OCI-LY7 (cell line): ENCODE measurements around the gene STAMBPL1. TPM values are rescaled to one million over a fixed set of nuclear protein-coding genes. Genes with fewer than 3 reads are reported as not detected.

ENCODE experiments used
- BruUV-seq: library from RNA; stranded (reverse); fragments of 400-500 nt; replicated peaks from 2 replicates; lab custom pipeline; 2021; lab: Mats Ljungman, UMichigan
- CTCF ChIA-PET: fragments of 300-600 bp; sonication (Branson Sonifier 250); formaldehyde crosslinking; loops from one replicate; lab custom pipeline; 2022; ENCODE audit warnings: antibody characterized with exemption; ENCODE audit not compliant: unreplicated experiment; lab: Charles Lee
- POLR2A ChIA-PET: fragments of 300-600 bp; sonication (Branson Sonifier 250); formaldehyde crosslinking; loops from one replicate; lab custom pipeline; 2022; ENCODE audit warnings: antibody characterized with exemption; lab: Charles Lee
- DNase-seq: peaks from one replicate; pipeline ENCODE4 v3.0.0-alpha.2; 2015; ENCODE audit warnings: low spot score
- H2AFZ ChIP-seq: fragments of 200-600 bp; sonication (generic), shearing (Covaris generic); 2 replicates; pipeline ENCODE4 v1.6.1; 2014; ENCODE audit warnings: mild to moderate bottlenecking, antibody characterized with exemption, low read length, moderate library complexity
- H3K27ac ChIP-seq: fragments of 200-600 bp; sonication (generic); 2 replicates; pipeline ENCODE4 v1.5.1; 2014; ENCODE audit warnings: mixed run types, low read depth, mild to moderate bottlenecking, moderate library complexity, low read length, inconsistent platforms; ENCODE audit not compliant: poor library complexity, severe bottlenecking
- H3K36me3 ChIP-seq: fragments of 200-600 bp; sonication (generic); 2 replicates; pipeline ENCODE4 v1.6.1; 2014; ENCODE audit warnings: mild to moderate bottlenecking, antibody characterized with exemption, low read length, moderate library complexity, mixed read lengths; ENCODE audit not compliant: insufficient read depth
- H3K4me1 ChIP-seq: fragments of 200-600 bp; sonication (generic); 2 replicates; pipeline ENCODE4 v1.5.1; 2014; ENCODE audit warnings: mild to moderate bottlenecking, low read length; ENCODE audit not compliant: insufficient read depth, poor library complexity, severe bottlenecking
- H3K4me2 ChIP-seq: fragments of 200-600 bp; sonication (generic); 2 replicates; pipeline ENCODE4 v1.6.1; 2014; ENCODE audit warnings: mild to moderate bottlenecking, low read length
- H3K4me3 ChIP-seq: fragments of 200-600 bp; sonication (generic); 2 replicates; pipeline ENCODE4 v1.5.1; 2014; ENCODE audit warnings: mild to moderate bottlenecking, low read depth, low read length; ENCODE audit not compliant: poor library complexity, severe bottlenecking
- H3K79me2 ChIP-seq: fragments of 200-600 bp; sonication (generic); 2 replicates; pipeline ENCODE4 v1.6.1; 2016; ENCODE audit warnings: low read depth, mild to moderate bottlenecking, low read length, moderate library complexity, mixed read lengths; ENCODE audit not compliant: insufficient read depth
- H3K9me2 ChIP-seq: fragments of 200-600 bp; sonication (generic); 2 replicates; pipeline ENCODE4 v1.6.1; 2016; ENCODE audit warnings: mild to moderate bottlenecking, low read length, mixed read lengths; ENCODE audit not compliant: insufficient read depth
- H3K9me3 ChIP-seq: fragments of 200-600 bp; sonication (generic); 2 replicates; pipeline ENCODE4 v1.6.1; 2014; ENCODE audit warnings: mild to moderate bottlenecking, mixed run types, low read length, mixed read lengths
- H4K20me1 ChIP-seq: fragments of 200-600 bp; sonication (generic); 2 replicates; pipeline ENCODE4 v1.6.1; 2014; ENCODE audit warnings: mild to moderate bottlenecking, antibody characterized with exemption, low read length, moderate library complexity, mixed read lengths; ENCODE audit not compliant: insufficient read depth
- CTCF ChIP-seq: fragments of 200-600 bp; sonication (generic); conservative IDR thresholded peaks from 2 replicates; pipeline ENCODE4 v1.5.1; 2014; ENCODE audit warnings: mild to moderate bottlenecking, antibody characterized with exemption, low read length, moderate library complexity, mixed read lengths
- EZH2phosphoT487 ChIP-seq: fragments of 200-600 bp; sonication (generic); IDR thresholded peaks from 2 replicates; pipeline ENCODE4 v1.6.1; 2018; ENCODE audit warnings: low read depth, borderline replicate concordance, mild to moderate bottlenecking, mixed run types, antibody characterized with exemption, low read length, moderate library complexity, mixed read lengths
- intact Hi-C: fragments of 100-400 bp; cut with micrococcal nuclease; formaldehyde crosslinking; loops from one replicate; pipeline ENCODE4 v1.10.0; 2022; ENCODE audit not compliant: unreplicated experiment
- total RNA-seq, 2 experiments: library from RNA; depleted of rRNA in 1 of 2; stranded (reverse); fragments of >200 nt in 1 of 2; shearing (Covaris generic) in 1 of 2; gene quantifications; 2 replicates each; pipeline ENCODE4 v1.2.3, GENCODE V29; 2014 to 2022

STAMBPL1 gene
- total RNA-seq, 2 experiments from 2014 or later: 44.4 to 47.2 TPM

DNA sequence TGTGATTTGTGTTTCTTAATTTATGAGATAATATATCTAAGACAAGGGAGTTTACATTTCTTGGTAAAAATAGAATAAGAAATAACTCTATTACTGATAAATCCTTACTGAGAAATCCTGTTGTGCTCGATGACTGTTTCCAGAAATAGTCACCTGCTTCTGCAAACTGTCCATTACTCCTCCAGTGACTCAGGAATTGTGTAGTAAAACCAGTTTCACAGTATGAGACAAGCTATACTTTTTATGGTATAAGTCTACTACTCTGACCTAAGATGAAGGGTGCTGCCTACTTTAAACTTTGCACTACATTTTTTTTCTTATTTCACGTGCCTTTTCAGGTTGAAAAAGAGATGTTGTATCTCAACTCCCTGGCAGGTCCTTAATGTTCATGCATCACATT is 21.6 kb upstream of the STAMBPL1 start:
- TF ChIP-seq EZH2phosphoT487 (no peak), CTCF (no peak)
- Histone ChIP-seq H3K9me3 (no peaks in the 10 kb centered on the region), H3K4me2 (no peak overlapping the region), H3K9me2 (no peaks in the 10 kb centered on the region), H3K36me3 (no peaks in the 10 kb centered on the region), H3K27ac (no peak overlapping the region), H3K79me2 (no peaks in the 10 kb centered on the region), H3K4me1 (no peaks in the 10 kb centered on the region), H2AFZ (no peak overlapping the region), H4K20me1 (no peaks in the 10 kb centered on the region), H3K4me3 (no peak overlapping the region)
- BruUV-seq: no TSS peak
- no peak for DNase-seq
- POLR2A ChIA-PET: interaction anchor here (0.6 kb wide), 1 partner anchor 21 kb away, joined by 3 read pairs; no protein-coding TSS in a partner anchor
- intact Hi-C loops: no loop called here
- CTCF ChIA-PET: no interaction called here

DNA sequence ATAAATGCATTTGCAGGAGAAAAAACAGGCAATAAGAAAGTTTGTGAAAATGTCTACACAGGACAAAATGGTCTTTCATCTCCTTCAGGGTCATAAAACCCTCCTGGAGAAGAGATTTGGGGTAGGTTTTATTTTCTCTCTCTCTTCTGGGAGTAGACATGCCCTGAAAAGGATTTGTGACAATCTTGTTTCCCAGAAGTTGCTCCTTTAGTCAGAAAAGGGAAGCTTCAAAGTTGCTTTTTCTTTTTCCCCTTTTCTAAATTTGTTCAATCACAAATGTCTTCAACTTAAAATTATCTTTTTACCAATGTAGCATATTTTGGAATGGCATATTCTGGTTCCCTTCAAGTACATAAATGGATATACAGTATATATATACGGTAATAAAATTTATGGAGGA is 19.0 kb upstream of the STAMBPL1 start:
- no TSS peak for BruUV-seq
- POLR2A ChIA-PET: interaction anchor here (0.6 kb wide), 1 partner anchor 1410 kb away, joined by 3 read pairs; no protein-coding TSS in a partner anchor
- Histone ChIP-seq H3K79me2 (no peaks in the 10 kb centered on the region), H3K27ac (no peak overlapping the region), H2AFZ (no peak overlapping the region), H3K4me3 (no peak overlapping the region), H3K4me2 (no peak overlapping the region), H3K36me3 (no peaks in the 10 kb centered on the region), H3K4me1 (no peaks in the 10 kb centered on the region), H3K9me3 (no peaks in the 10 kb centered on the region), H3K9me2 (no peaks in the 10 kb centered on the region), H4K20me1 (no peaks in the 10 kb centered on the region)
- TF ChIP-seq EZH2phosphoT487 (no peak), CTCF (no peak)
- DNase-seq: no peak
- CTCF ChIA-PET: no interaction called here
- intact Hi-C loops: no loop called here

DNA sequence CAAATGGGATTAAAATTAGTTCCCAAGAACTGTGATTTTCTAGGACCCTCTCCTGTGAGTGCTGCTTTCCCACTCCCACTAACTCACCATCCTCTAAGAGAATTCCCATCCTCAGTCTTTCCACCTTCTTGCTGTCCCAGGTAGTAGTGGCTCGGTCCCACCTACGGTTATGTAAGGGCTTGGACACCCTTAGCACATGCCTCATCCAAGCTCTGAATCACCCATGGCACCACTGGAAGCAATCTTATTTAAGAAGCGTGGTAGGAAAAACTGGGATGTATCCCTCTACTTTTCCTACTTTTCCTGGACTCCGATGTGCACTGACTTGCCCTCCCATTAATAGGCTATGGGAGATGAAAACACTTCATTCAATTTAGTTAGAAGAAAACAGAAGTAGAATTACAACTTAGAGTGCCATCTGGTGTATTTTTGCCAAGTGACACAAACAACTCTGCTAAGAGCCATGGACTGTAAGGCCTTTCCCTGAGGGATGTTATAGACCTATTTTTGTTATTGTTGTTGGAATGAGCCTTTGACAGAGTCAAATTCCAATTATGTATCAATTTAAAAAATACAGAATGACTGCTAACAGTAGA is 14.7 kb upstream of the STAMBPL1 start:
- Histone ChIP-seq H2AFZ (no peak overlapping the region), H3K79me2 (no peaks in the 10 kb centered on the region), H3K4me3 (no peak overlapping the region), H3K9me3 (no peaks in the 10 kb centered on the region), H3K4me2 (no peak overlapping the region), H3K36me3 (no peaks in the 10 kb centered on the region), H3K27ac (no peak overlapping the region), H3K9me2 (no peaks in the 10 kb centered on the region), H3K4me1 (no peaks in the 10 kb centered on the region), H4K20me1 (no peaks in the 10 kb centered on the region)
- POLR2A ChIA-PET: no interaction called here
- no TSS peak for BruUV-seq
- CTCF ChIA-PET: interaction anchor here (0.6 kb wide), 1 partner anchor 55 kb away, joined by 3 read pairs; no protein-coding TSS in a partner anchor
- intact Hi-C loops: no loop called here
- no peak for DNase-seq
- TF ChIP-seq CTCF (peak; percentile 45), EZH2phosphoT487 (no peak)
